Measurements from ENCODE around the gene ZSCAN20. TPM values are rescaled to one million over a fixed set of nuclear protein-coding genes. Genes with fewer than 3 reads are reported as not detected.

The ZSCAN20 gene
- total RNA-seq, 1 donor from 2014 or later, result 5.5 TPM

- DNase-seq (ENCODE audit: low read depth in 2 of 2), result no peak
These were observed 57.5 kb downstream of the ZSCAN20 start for GRCh38 chr1:33529957-33530356.

GRCh38 chr1:33532250-33532649 lies 59.8 kb downstream of the ZSCAN20 start:
- no peak for DNase-seq (ENCODE audit: low read depth in 2 of 2)

GRCh38 chr1:33532936-33533335 lies 60.5 kb downstream of the ZSCAN20 start:
- no peak for DNase-seq (ENCODE audit: low read depth in 2 of 2)

GRCh38 chr1:33535334-33535733 lies 62.9 kb downstream of the ZSCAN20 start:
- no peak for DNase-seq (ENCODE audit: low read depth in 2 of 2)

GRCh38 chr1:33537885-33538284 lies 65.4 kb downstream of the ZSCAN20 start:
- no peak for DNase-seq (ENCODE audit: low read depth in 2 of 2)

GRCh38 chr1:33541966-33542365 lies 69.5 kb downstream of the ZSCAN20 start:
- no peak for DNase-seq (ENCODE audit: low read depth in 2 of 2)

Other genes with a start within 250 kb of the ZSCAN20 start
- gene ZNF362, start 216.2 kb upstream of the ZSCAN20 start, total RNA-seq, result 5.4 and 10.9 TPM in 2 replicates
- gene A3GALT2, start 151.5 kb upstream of the ZSCAN20 start, total RNA-seq, result not detected in 2 replicates
- gene PHC2, start 41.5 kb upstream of the ZSCAN20 start, total RNA-seq, result 73.7 and 123 TPM in 2 replicates

Data from dermis microvascular lymphatic vessel endothelial cell (primary cell).